NCI-H1092 (cell line): Measurements from ENCODE around the gene ZMAT5.
"Not testable (repeated sequence)": the region's sequence is repeated elsewhere in the genome, so short reads cannot be mapped to it uniquely, and the experiment has no call there.

Experiments
- DNase-seq: peaks from one replicate; lab custom pipeline; 2025; lab: John Stamatoyannopoulos, UW

Gene ZMAT5

GRCh38 chr22:29786031-29786430, 19.2 kb upstream of the ZMAT5 start:
- DNase-seq = no peak

- no peak for DNase-seq
Observed at GRCh38 chr22:29784451-29785361, 17.9 kb upstream of the ZMAT5 start.

- DNase-seq = no peak
Observed at GRCh38 chr22:29782061-29782845, 15.4 kb upstream of the ZMAT5 start.

GRCh38 chr22:29780748-29781676, 14.2 kb upstream of the ZMAT5 start:
- no peak for DNase-seq

- no peak for DNase-seq
Observed at GRCh38 chr22:29780220-29780619, 13.4 kb upstream of the ZMAT5 start.

GRCh38 chr22:29773233-29773632, 6.4 kb upstream of the ZMAT5 start:
- DNase-seq = no peak

GRCh38 chr22:29772170-29772641, 5.4 kb upstream of the ZMAT5 start:
- DNase-seq = no peak

GRCh38 chr22:29769723-29770321, 3.0 kb upstream of the ZMAT5 start:
- DNase-seq = no peak

- DNase-seq = no peak
Observed at GRCh38 chr22:29768052-29768693, 1.4 kb upstream of the ZMAT5 start.

GRCh38 chr22:29767171-29768051, 604 bp upstream of the ZMAT5 start, which contains the start of gene UQCR10:
TSS of gene UQCR10 (plus strand) at chr22:29767369. CDS start at chr22:29767399, 30 bp downstream.
- peak; percentile 90 for DNase-seq

GRCh38 chr22:29765905-29766631, 739 bp downstream of the ZMAT5 start:
- no peak for DNase-seq

- peak; percentile 66 for DNase-seq
Observed at GRCh38 chr22:29762263-29762662, 4.5 kb downstream of the ZMAT5 start.

GRCh38 chr22:29758959-29759358, 7.8 kb downstream of the ZMAT5 start:
- DNase-seq = no peak

- DNase-seq = no peak
Observed at GRCh38 chr22:29758068-29758622, 8.7 kb downstream of the ZMAT5 start.

GRCh38 chr22:29757096-29757495, 9.7 kb downstream of the ZMAT5 start:
- DNase-seq = no peak

- no peak for DNase-seq
Observed at GRCh38 chr22:29756341-29756740, 10.5 kb downstream of the ZMAT5 start.

GRCh38 chr22:29755889-29756288, 10.9 kb downstream of the ZMAT5 start:
- DNase-seq = no peak

GRCh38 chr22:29754658-29755395, 12.0 kb downstream of the ZMAT5 start:
- not testable (repeated sequence) for DNase-seq
